ENCODE measurements around the gene ZNF367.

DNA sequence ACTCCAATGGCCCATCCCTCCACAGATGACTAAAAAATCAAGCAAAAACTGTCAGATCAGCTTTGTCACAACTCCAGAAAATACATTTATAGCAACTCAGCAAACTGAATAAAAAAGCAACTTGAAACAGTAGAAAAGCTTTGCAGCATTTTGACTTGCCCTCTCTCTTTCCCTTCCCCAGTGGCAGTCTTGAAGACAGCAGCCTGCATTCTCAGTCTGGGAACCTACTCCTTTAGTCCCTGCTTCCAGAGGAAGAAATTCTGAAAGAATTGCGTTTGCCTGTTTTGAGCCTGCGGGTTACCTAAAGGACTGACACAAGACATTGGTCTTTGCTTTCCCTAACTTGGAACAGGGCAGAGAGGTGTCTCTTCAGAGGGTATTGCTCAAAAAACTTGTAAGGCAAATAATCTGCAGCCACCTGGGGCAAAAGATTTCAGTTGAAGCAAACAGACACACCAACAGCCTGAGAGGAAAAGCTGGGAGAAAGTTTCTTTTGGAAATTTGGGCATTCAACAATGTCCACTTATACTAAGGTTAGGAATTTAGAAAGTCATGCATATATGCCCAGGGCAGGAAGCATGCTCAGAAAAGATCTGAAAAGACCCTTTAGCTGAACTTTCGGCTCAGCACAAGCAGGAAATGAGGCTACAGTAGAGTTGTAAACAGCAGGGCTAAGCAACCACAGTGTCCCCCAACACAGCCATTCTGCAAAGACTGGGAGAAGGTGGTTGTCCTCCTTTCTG, 19.4 kb downstream of the ZNF367 start:
- no peak for TF ChIP-seq EZH2 (IDR thresholded peaks at IDR 0.05; ENCODE audit: low read length, missing control alignments)
- TF ChIP-seq, protein P1, sequence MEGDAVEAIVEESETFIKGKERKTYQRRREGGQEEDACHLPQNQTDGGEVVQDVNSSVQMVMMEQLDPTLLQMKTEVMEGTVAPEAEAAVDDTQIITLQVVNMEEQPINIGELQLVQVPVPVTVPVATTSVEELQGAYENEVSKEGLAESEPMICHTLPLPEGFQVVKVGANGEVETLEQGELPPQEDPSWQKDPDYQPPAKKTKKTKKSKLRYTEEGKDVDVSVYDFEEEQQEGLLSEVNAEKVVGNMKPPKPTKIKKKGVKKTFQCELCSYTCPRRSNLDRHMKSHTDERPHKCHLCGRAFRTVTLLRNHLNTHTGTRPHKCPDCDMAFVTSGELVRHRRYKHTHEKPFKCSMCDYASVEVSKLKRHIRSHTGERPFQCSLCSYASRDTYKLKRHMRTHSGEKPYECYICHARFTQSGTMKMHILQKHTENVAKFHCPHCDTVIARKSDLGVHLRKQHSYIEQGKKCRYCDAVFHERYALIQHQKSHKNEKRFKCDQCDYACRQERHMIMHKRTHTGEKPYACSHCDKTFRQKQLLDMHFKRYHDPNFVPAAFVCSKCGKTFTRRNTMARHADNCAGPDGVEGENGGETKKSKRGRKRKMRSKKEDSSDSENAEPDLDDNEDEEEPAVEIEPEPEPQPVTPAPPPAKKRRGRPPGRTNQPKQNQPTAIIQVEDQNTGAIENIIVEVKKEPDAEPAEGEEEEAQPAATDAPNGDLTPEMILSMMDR (conservative IDR thresholded peaks at IDR 0.05 in 1 of 2, IDR thresholded peaks at IDR 0.05 in 1 of 2; ENCODE audit: low read depth in 1 of 2, low read length in 2 of 2) = peak in 1 of 2 donors; percentile 4
